ENCODE results near the gene CEBPA.
"Not testable (repeated sequence)": the region's sequence is repeated elsewhere in the genome, so short reads cannot be mapped to it uniquely, and the experiment has no call there.

The CEBPA gene

GRCh38 chr19:33300009-33300893, 2.1 kb downstream of the CEBPA start:
- no peak for DNase-seq (ENCODE audit: low read depth in 2 of 2)

GRCh38 chr19:33299051-33299688, 3.2 kb downstream of the CEBPA start:
- DNase-seq (ENCODE audit: low read depth in 2 of 2), result no peak

GRCh38 chr19:33298146-33298911, 4.0 kb downstream of the CEBPA start:
- DNase-seq (ENCODE audit: low read depth in 2 of 2), result no peak

- DNase-seq (ENCODE audit: low read depth in 2 of 2), result no peak
Measured at GRCh38 chr19:33297401-33298145, 4.8 kb downstream of the CEBPA start.

- no peak for DNase-seq (ENCODE audit: low read depth in 2 of 2)
Measured at GRCh38 chr19:33296488-33296971, 5.8 kb downstream of the CEBPA start.

- DNase-seq (ENCODE audit: low read depth in 2 of 2), result no peak
Measured at GRCh38 chr19:33295621-33296487, 6.5 kb downstream of the CEBPA start.

- DNase-seq (ENCODE audit: low read depth in 2 of 2), result not testable (repeated sequence)
Measured at GRCh38 chr19:33295046-33295445, 7.3 kb downstream of the CEBPA start.

GRCh38 chr19:33294058-33294798, 8.1 kb downstream of the CEBPA start:
- no peak for DNase-seq (ENCODE audit: low read depth in 2 of 2)

GRCh38 chr19:33293255-33294057, 8.9 kb downstream of the CEBPA start:
- DNase-seq (ENCODE audit: low read depth in 2 of 2), result no peak

- no peak for DNase-seq (ENCODE audit: low read depth in 2 of 2)
Measured at GRCh38 chr19:33292595-33293254, 9.6 kb downstream of the CEBPA start.

- no peak for DNase-seq (ENCODE audit: low read depth in 2 of 2)
Measured at GRCh38 chr19:33291623-33292534, 10.5 kb downstream of the CEBPA start.

GRCh38 chr19:33290956-33291622, 11.2 kb downstream of the CEBPA start:
- no peak for DNase-seq (ENCODE audit: low read depth in 2 of 2)

GRCh38 chr19:33290082-33290815, 12.1 kb downstream of the CEBPA start:
- DNase-seq (ENCODE audit: low read depth in 2 of 2), result no peak

- no peak for DNase-seq (ENCODE audit: low read depth in 2 of 2)
Measured at GRCh38 chr19:33289261-33289660, 13.1 kb downstream of the CEBPA start.

GRCh38 chr19:33288666-33289065, 13.7 kb downstream of the CEBPA start:
- DNase-seq (ENCODE audit: low read depth in 2 of 2), result no peak

GRCh38 chr19:33287927-33288326, 14.4 kb downstream of the CEBPA start:
- DNase-seq (ENCODE audit: low read depth in 2 of 2), result no peak
